ENCODE data around the gene MVP. TPM values are rescaled to one million over a fixed set of nuclear protein-coding genes. Genes with fewer than 3 reads are reported as not detected.

Gene MVP
- total RNA-seq, 2 experiments from 2014 or later, result 32.5 to 33.2 TPM

DNA sequence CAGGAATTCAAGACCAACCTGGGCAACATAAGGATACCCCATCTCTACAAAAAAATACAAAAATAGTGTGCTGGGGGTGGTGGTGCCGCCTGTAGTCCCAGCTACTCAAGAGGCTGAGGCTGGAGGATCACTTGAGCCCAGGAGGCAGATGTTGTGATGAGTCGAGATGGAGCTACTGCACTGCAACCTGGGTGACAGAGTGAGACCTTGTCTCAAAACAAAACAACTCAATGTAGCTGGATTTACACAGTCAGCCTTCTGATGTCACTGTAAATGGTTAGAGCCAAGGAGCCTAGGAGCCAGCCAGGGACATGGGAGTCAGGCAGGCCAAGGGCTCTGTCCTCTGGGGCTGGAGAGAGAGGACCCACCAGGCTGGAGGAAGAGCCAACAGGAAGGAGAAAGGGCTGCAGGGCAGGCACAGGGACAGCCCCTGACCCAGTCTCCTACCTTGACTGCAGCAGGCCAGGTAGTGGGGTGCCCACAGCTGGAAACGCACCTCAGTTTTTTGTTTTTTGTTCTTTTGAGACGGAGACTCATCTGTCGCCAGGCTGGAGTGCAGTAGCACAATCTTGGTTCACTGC is 34.3 kb downstream of the MVP start:
- H3K36me3 Mint-ChIP-seq (ENCODE audit: low read depth), result peaks cover 12% of the 10 kb centered on the region
- H3K27ac Mint-ChIP-seq, result no peak overlapping the region
- TF ChIP-seq, protein P1, sequence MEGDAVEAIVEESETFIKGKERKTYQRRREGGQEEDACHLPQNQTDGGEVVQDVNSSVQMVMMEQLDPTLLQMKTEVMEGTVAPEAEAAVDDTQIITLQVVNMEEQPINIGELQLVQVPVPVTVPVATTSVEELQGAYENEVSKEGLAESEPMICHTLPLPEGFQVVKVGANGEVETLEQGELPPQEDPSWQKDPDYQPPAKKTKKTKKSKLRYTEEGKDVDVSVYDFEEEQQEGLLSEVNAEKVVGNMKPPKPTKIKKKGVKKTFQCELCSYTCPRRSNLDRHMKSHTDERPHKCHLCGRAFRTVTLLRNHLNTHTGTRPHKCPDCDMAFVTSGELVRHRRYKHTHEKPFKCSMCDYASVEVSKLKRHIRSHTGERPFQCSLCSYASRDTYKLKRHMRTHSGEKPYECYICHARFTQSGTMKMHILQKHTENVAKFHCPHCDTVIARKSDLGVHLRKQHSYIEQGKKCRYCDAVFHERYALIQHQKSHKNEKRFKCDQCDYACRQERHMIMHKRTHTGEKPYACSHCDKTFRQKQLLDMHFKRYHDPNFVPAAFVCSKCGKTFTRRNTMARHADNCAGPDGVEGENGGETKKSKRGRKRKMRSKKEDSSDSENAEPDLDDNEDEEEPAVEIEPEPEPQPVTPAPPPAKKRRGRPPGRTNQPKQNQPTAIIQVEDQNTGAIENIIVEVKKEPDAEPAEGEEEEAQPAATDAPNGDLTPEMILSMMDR (IDR thresholded peaks at IDR 0.05), result no peak
- no peak overlapping the region for H3K4me3 Mint-ChIP-seq
- DNase-seq (no peak), ATAC-seq (peak; percentile 30)
- CTCF ChIA-PET, result interaction anchor here (0.7 to 1.5 kb wide), 5 partner anchors 10 to 154 kb away, joined by 3 read pairs; partner anchors contain the start of gene PAGR1
- intact Hi-C loops (cut with micrococcal nuclease), result no loop called here
- H3K4me1 Mint-ChIP-seq (ENCODE audit: low read depth), result peaks cover 3% of the 10 kb centered on the region
- H3K27me3 Mint-ChIP-seq, result no peaks in the 10 kb centered on the region
- H3K9me3 Mint-ChIP-seq, result no peaks in the 10 kb centered on the region
- POLR2A ChIA-PET, result interaction anchor here (0.9 kb wide), 1 partner anchor 14 kb away, joined by 3 read pairs; no protein-coding TSS in a partner anchor

DNA sequence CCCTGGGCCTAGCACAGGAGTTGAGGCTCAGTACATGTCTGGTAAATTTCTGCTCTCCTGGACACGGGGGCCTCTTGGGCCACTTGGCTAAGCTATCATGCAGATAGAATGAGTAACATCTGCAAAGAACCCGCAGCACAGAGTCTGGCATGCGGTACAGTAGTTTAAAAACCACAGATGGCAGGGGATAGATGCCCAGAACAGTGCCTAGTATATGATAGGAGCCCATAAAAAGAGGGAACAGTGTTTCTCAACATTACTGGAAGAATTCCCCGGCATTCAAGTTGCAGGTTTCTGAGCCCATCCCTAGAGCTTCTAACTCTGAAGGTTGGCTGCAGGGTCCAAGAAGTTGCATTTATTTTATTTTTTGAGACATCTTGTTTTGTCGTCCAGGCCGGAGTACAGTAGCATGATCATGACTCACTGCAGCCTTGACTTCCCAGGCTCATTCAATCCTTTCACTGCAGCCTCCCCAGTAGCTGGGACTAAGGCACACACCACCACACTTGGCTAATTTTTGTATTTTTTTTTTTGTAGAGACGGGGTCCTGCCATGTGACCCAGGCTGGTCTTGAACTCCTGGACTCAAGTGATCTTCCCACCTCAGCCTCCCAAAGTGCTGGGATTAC is 37.0 kb downstream of the MVP start:
- no peak for DNase-seq
- Mint-ChIP-seq H3K4me3 (no peak overlapping the region), H3K9me3 (no peaks in the 10 kb centered on the region), H3K27ac (no peak overlapping the region), H3K27me3 (no peaks in the 10 kb centered on the region), H3K4me1 (ENCODE audit: low read depth) (peaks cover 16% of the 10 kb centered on the region), H3K36me3 (ENCODE audit: low read depth) (peaks cover 23% of the 10 kb centered on the region)
- POLR2A ChIA-PET, result interaction anchor here (0.8 kb wide), 1 partner anchor 31 kb away, joined by 3 read pairs; no protein-coding TSS in a partner anchor
- TF ChIP-seq, protein P1 (IDR thresholded peaks at IDR 0.05), result no peak
- no peak for ATAC-seq
- intact Hi-C loops (cut with micrococcal nuclease), result no loop called here
- CTCF ChIA-PET, result interaction anchor here (4.1 kb wide), 1 partner anchor 9 kb away, joined by 24 read pairs; no protein-coding TSS in a partner anchor

DNA sequence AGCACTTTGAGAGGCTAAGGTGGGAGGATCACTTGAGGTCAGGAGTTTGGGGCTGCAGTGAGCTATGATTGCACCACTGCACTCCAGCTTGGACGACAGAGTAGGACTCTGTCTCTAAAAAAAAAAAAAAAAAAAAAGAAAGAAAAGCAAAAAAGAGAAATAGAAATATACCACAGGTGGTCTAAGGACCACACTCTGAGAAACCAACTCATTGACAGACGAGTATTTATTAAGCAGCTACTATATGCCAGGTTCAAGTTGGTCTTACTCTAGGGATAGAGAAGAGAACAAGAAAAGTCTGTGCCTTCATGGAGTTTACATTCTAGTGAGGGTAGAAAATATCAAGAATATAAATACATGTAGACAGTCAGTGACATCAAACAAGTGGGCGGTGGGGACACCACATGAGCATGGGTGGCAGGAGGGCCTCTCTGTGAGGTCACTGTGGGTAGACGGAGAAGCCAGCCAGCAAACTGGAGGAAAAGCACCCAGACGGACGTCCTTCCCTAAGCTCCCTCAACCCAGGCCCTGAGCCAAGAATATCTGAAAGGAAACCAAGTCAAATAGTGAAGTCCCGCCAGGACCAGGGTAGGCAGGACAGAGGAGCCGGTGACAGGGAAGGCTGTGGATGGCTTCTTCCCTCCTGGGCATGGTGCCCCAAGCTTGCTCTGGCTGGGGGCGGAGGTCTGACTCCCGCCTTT is 38.0 kb downstream of the MVP start:
- ChIA-PET POLR2A (interaction anchor here (0.5 to 1.4 kb wide), 2 partner anchors 11 to 108 kb away, joined by 3 read pairs; no protein-coding TSS in a partner anchor), CTCF (interaction anchor here (4.1 kb wide), 1 partner anchor 11 kb away, joined by 24 read pairs; no protein-coding TSS in a partner anchor)
- no peak for DNase-seq
- TF ChIP-seq, protein P1 (IDR thresholded peaks at IDR 0.05), result no peak
- Mint-ChIP-seq H3K27ac (no peak overlapping the region), H3K36me3 (ENCODE audit: low read depth) (peaks cover 23% of the 10 kb centered on the region), H3K4me1 (ENCODE audit: low read depth) (peaks cover 16% of the 10 kb centered on the region), H3K27me3 (no peaks in the 10 kb centered on the region), H3K9me3 (no peaks in the 10 kb centered on the region), H3K4me3 (no peak overlapping the region)
- intact Hi-C loops (cut with micrococcal nuclease), result no loop called here
- no peak for ATAC-seq

DNA sequence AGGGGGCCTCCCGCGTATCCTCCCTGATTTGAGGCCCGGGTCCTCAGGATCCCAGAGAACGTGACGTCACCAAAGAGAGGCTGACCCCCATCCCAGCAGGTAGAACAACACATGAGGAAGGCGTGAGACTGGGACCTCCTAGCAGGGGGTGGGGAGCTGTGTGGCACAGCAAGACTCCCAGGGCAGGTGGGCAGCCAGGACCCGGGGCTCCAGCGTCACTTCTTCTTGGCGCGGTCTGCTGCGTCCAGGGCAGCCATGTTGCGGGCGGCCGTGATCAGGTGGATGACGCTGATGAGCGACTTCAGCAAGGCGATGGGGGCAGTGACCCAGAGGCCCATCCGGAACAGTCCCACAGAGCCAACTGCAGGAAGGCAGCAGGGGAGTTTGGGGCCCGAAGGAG is 38.7 kb downstream of the MVP start:
- CTCF ChIA-PET, result interaction anchor here (4.1 kb wide), 1 partner anchor 11 kb away, joined by 24 read pairs; no protein-coding TSS in a partner anchor
- peaks cover 23% of the 10 kb centered on the region for H3K36me3 Mint-ChIP-seq (ENCODE audit: low read depth)
- DNase-seq, result no peak
- H3K27me3 Mint-ChIP-seq, result no peaks in the 10 kb centered on the region
- POLR2A ChIA-PET, result interaction anchor here (1.4 kb wide), 1 partner anchor 11 kb away, joined by 3 read pairs; no protein-coding TSS in a partner anchor
- TF ChIP-seq, protein P1 (IDR thresholded peaks at IDR 0.05), result no peak
- H3K27ac Mint-ChIP-seq, result no peak overlapping the region
- peaks cover 18% of the 10 kb centered on the region for H3K4me1 Mint-ChIP-seq (ENCODE audit: low read depth)
- intact Hi-C loops (cut with micrococcal nuclease), result no loop called here
- no peak overlapping the region for H3K4me3 Mint-ChIP-seq
- no peak for ATAC-seq
- H3K9me3 Mint-ChIP-seq, result no peaks in the 10 kb centered on the region
